Activated T-helper 9 cell treated with anti-CD3 and anti-CD28 coated beads, Interleukin-2, amount 50 U/mL, for 16 hours (primary cell): Measurements from ENCODE around the gene CPB2.

Source experiments
- DNase-seq: peaks from one replicate; pipeline ENCODE4 v3.0.0-alpha.2; 2020; ENCODE audit warnings: low read depth

CPB2 gene

DNA sequence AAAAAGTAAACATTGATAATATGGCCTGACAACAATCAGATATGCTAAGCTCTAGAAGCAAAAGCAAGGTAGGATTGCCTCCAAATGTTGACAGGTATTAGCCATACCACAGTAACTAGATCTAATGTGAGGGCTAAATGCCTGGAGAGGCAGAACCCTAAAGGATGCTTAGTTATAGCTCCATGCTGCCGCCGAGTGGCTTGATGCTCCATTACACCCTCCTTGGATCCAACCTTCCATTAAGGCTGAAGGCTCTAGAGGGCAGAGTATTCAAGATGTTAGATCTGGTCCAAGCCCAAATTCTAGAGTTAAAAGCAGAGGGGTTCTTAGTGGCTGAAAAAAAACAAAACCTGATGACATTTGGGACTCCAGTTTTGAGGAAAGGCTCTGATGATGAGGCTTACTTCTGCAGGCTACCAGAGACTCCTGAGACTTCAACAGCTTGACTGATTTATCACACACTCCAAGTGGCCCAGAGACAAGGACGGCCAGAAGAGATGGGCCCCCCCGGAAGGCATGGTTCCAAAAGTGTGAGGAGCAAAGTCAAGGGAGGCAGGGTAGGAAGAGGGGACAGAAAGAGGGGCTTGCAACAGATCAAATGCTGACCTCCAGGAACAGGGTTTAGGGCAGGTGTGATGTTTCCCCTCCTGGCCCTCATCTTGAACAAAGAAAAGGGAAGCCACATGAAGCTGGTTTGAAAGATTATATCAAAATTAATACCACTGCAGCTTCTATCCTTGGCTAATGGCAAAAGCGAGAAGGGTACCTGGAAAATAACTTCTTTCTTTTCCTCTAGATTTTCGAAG, 21.9 kb upstream of the CPB2 start:
- peak; percentile 45 for DNase-seq

GRCh38 chr13:46126056-46126455, 21.2 kb upstream of the CPB2 start:
- no peak for DNase-seq

- no peak for DNase-seq
Observed at GRCh38 chr13:46124967-46125933, 20.4 kb upstream of the CPB2 start.

DNA sequence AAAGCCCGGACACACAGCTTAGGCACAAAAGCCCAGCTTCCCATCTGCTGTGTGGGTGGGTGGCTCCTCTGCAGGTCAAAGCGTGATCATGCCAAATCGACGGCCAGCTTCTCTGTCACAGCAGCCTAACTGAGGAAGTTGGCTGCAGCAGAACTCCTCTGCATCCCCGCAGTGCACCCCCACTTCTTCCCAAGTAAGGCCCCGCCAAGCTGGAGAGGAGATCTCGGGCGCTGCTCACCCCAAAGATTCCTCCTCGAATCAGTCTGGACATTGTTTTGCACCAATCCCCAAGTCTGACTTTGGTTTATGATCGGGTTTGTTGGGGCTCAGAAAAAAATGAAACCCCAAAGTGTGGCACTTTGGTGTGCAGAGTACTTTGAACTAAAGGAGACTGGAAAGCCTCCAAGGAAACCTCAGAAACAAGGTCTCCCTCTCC, 19.7 kb upstream of the CPB2 start:
- no peak for DNase-seq

GRCh38 chr13:46122304-46122703, 17.5 kb upstream of the CPB2 start:
- no peak for DNase-seq

DNA sequence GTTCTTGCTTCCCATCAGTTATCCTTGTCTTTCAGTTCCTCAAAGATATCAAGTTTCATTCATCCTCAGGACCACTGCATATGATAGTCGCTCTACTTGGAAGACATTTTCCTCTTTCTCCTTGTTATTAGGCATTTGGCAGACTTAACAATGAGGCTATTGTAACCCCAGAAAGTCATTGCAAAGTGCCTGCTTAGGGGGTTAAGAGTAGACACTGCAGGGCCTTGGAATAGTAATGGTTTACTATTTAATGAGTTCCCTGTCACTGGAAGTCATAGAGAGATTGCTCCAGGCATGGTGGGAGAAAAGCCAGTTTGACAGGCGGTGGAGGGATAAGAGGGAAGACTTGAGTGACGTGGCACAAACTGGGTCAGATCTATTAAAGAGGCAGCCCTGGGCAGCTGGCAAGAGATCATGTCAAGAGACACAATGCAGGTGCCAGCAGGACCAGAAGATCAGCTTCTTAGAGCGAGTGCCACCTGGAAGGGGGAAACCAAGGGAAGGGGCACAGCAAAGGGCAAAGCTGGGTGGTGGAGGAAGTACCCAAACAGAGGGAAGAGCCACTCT, 16.8 kb upstream of the CPB2 start:
- no peak for DNase-seq

DNA sequence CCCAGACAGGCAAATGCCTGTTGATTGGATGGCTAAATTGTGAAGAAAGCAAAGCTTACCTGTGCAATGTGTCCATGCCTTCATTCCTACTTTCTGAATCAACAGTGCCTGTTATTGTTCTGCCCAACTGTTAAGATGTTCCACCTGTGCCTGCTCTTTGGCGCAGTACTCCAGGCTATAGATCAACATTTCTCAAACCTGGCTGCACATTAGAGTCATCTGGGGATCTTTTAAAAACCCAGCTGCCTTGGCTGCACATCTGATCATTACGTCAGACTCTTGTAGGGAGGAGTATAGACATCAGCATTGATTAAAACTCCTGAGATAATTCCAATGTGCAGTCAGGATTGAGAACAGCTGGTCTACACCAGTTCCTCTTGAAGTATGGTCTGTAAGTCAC, 16.2 kb upstream of the CPB2 start:
- no peak for DNase-seq

DNA sequence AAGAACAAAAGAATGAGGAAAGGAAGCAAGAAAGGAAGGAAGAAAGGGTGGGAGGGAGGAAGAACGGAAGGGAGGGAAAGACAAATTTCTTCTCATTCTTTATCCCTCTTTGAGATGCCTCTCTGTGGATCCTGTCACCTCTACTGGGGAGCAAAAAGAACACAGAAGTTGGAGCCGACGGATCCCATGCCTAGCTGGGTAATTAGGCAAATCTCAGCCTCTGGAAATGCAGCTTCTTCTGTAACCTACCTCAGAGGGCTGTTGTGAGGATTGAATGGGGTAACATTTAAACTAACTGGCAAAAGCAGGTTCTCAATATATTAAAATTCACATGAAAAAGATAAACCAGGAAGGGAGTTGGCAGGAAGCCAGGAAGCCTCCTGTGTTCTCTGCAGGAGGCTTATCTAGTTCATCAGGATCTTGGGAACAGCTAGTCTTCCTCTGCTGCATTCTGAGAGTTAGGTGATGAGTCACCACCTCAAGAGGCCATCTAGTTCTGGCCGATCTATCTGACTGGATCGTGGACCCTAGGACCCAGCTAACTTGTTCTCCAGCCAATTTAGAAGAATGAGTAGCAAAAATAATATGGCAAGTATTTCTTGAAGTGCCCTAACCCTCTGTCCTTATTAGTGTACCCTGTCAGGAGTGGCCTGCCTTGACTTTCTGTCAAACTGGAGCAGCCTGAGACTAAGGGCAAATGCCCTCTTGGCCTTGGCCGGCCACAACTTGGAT, 15.2 kb upstream of the CPB2 start:
- no peak for DNase-seq

DNA sequence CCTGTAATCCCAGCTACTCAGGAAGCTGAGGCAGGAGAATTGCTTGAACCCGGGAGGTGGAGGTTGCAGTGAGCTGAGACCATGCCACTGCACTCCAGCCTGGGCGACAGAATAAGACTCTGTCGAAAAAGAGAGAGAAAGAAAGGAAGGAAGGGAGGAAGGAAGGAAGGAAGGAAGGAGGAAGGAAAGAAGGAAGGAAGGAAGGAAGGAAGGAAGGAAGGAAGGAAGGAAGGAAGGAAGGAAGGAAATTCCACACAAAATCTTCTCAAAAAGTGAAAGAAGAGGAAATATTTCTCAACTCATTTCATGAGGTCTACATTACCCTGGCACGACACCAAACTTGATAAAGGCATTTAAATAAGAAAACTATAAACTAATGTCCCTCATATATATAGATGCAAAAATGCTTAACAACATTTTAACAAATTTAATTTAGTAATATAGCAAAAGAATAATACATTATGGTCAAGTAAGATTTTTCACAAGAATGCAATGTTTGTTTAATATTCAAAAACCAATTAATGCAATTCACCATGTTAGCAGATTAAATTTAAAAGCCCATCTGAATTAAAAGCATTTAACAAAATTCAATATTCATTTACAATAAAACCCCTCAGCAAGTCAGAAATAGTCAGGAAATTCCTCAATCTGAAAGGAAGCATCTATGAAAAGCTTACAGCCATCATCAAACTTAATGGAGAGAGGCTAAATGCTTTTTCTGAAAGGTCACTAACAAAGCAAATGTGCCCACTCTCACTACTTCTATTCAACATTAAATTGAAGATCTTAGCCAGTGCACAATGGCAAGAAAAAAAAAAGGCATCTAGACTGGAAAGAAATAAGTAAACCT, 12.0 kb upstream of the CPB2 start:
- no peak for DNase-seq

- no peak for DNase-seq
Observed at GRCh38 chr13:46114613-46115012, 9.8 kb upstream of the CPB2 start.

- no peak for DNase-seq
Observed at GRCh38 chr13:46113596-46113995, 8.8 kb upstream of the CPB2 start.

DNA sequence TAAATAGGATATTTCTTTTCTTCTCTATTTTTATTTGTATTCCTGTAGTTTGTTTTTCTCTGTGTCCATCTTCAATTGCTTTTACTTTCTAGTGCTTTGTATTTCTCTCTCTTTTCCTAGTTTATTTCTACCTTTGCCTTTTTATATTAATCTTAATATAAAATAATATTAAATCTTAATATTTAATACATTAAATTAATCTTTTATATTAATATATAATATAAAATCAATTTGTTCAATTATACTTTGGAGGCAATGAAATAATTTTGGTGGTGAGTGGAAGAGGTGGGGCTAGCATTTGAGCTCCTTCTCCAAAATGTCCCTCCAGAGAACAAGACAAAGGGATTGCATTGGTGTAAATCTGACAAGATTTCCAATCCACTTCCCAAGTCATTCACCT, 6.3 kb upstream of the CPB2 start:
- no peak for DNase-seq

DNA sequence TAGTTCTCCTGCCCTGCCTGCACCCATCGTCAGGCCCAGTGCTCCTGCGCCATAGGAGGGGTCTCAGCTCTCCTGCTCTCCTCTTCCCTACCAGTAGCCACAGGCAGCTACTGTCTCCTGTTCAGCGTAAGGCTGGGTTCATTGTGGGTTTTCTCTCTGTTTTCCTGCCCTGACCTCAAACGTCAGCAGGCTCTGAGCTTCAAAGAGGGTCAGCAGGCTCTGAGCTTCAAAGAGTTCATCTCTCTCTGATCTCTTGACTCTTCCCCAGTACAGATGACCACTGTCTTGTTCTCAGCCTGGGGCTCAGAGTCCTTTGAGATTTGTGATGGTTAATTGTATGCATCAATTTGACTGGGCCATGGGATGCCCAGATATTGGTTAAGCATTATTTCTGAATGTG, 4.6 kb upstream of the CPB2 start:
- DNase-seq: no peak

DNA sequence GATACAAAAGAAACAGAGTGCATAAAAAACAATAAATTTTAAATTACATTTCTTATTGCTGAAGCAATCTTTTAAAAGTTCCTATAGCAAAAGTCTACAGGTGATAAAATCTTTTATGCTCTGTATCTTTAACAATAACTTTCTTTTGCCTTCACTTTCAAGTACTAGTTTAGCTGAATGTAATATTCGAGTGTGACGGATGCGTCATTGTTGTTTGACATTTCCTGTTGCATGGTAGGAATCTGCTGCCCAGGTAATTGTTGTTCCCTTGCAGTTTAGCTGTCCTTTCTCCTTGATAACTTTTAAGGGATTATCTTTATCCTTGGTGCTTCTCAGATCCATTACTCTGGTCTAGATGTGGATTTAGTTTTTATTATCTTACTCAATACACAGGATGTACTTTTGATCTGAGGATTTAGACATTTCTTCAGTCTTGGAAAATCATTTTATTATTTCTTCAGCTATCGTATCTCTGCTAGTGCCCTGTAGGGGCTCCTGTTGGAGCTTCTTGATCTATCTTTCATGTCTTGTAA, 2.1 kb upstream of the CPB2 start:
- DNase-seq: no peak

GRCh38 chr13:46103037-46103436, 1.8 kb downstream of the CPB2 start:
- no peak for DNase-seq

GRCh38 chr13:46102255-46102605, 2.6 kb downstream of the CPB2 start:
- no peak for DNase-seq

DNA sequence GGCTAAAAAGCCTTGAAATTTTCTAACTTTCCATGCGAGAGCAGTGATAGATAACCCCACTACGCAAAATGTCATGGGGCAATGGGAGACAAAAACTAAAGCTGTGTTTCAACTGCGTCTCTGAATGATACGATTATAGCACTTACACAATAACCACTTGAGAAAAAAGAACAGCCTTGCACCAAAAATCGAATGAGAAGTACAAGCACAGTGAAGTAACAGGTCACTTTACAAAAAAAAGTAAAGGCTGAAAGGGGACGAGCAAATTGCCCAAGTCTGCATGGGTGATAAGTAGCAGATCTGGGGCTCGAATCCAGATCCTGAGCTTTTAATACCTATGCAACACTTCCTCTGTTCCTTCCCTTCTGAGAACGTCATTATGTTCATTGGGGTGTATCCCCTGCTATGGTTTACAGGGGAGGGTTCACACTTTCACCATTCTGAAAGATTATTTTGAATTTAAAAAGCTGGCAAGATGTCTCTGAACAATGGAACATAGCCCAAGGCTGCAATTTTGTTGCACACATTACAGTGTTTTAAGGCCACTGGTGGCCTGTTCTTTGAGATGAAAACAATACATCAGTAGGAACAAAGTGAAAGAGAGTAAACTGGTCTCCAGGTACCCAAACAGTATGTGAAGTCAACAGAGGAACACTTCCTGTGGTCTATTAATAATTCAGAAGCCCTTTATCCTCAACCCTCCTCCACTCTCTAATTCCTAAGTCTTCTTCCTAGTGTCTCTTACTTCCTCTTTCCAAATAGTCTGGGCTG, 3.2 kb downstream of the CPB2 start:
- no peak for DNase-seq

- DNase-seq: no peak
Observed at GRCh38 chr13:46101002-46101401, 3.8 kb downstream of the CPB2 start.

DNA sequence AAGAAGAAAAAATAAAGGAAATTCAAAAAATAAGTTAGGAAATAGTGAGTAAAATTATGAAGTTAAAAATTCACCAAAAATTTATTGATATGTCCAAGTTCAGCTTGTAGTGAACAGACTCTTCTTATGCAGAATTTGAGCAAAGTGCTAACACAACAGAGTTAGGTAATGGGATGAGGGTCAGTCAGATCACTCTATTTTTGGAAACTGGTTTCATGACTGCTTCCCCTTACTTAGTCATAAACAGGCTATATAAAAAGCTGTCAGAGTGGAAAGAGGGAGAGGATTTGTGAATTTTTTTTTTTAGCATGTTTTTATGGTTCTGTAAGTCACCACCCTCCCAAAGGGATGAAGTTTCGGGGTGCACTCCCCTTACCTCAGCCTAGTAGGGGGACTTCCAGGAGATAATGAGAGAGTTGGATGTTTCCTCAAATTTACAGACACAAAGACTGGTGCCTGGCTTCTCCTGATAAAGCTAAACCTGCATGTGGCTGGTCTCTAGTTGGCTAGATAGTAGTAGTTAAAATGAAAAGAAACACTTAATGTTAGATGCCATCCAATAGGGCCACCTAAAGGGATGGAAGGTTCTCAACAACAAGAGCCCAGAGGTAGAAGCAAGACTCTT, 4.5 kb downstream of the CPB2 start:
- no peak for DNase-seq

DNA sequence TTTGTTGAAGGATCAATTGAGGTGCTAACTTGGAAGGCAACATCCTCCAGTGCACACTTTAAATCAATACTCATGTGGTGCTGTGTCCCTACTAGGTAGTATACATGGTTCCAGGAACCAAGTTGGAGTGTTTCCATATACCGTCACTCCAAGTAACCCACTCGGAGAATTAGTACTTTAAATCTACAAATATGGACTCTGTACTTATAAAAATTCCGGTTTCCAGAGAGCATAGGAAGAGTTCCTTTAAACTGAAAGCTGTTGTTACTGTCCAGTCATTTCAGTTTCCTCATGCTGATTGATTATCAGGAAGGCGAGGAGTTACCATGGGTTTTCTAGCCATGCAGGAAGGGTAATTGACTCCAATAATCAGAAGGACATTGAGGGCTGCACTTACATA, 7.2 kb downstream of the CPB2 start:
- DNase-seq: no peak
